ENCODE results near the gene OPA3.
A peak's percentile ranks its signal among the peaks of the same experiment; 100 is the strongest.

OPA3 gene

DNA sequence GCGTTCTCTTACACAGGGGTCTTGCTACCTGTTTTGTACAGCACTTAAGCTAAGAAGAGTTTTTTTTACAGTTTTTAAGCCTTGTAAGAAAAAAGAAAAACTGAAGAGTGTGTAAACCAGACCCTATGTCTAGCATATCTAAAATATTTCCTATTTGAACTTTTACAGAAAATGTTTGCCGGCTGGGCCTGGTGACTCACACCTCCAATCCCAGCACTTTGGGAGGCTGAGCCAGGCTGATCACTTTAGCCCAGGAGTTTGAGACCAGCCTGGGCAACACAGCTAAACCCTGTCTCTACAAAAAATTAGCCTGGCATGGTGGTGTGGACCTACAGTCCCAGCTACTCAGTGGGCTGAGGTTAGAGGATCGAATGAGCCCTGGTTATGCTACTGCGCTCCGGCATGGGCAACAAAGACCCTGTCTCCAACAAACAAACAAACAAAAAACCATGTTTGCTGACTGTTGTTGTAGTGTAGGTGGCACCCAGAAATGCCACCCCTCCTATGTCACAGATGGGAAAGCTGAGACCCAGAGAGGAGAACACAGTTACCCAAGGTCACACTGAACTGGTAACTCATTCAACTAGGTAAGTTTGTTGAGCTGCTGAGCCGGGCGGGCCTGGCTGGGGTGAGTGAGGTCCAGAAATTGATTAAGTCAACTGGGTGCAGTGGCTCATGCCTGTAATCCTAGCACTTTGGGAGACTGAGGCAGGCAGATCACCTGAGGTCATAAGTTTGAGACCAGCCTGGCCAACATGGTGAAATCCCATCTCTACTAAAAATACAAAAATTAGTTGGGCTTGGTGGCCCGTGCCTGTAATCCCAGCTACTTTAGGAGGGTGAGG lies 79.2 kb downstream of the OPA3 start:
- no peak for DNase-seq

DNA sequence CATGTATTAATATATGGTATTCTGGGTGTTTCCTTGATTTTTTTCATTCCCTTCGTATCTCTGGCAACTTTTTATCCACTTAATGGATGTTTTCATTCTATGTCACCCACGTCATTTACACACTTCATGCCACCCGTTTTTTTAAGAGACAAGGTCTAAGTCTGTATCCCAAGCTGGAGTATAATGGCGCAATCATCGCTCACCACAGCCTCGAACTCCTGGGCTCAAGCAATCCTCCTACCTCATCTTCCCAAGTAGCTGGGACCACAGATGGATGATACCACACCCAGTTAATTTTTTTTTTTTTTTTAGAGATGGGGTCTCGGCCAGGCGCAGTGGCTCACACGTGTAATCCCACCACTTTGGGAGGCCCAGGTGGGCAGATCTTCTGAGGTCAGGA lies 80.7 kb downstream of the OPA3 start:
- DNase-seq: no peak

DNA sequence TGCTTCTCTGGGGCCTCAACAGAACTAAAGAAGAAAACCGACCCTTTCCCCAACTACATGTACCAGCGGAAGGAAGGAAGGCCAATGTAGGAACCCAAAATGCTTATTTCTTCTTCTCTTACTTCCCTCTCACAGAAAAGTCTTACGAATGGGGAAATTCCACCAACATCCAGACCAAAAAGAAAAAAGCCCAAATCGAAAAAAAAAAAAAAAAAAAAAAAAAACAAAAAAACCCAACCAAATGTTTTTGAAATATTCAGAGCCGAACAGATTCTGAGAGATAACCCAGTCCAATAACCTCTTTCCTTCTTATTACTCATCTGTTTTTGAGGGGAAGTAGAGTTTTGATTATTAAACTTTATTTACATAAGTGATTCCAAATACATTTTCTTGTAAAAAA lies 82.5 kb downstream of the OPA3 start:
- no peak for DNase-seq

DNA sequence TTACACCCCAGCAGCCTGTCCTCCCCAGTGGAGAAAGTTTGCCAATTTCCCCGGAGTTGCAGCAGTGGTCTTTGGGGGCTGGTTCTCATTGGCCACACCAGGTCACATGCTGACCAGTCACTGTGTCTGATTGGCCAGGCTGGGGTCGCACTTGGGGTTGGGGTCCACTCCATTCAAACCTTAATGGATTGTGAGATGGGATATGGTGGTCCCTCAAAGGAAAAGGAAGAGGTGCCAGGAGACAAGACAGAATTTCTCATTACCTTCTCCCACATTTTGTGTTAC lies 82.9 kb downstream of the OPA3 start:
- no peak for DNase-seq

DNA sequence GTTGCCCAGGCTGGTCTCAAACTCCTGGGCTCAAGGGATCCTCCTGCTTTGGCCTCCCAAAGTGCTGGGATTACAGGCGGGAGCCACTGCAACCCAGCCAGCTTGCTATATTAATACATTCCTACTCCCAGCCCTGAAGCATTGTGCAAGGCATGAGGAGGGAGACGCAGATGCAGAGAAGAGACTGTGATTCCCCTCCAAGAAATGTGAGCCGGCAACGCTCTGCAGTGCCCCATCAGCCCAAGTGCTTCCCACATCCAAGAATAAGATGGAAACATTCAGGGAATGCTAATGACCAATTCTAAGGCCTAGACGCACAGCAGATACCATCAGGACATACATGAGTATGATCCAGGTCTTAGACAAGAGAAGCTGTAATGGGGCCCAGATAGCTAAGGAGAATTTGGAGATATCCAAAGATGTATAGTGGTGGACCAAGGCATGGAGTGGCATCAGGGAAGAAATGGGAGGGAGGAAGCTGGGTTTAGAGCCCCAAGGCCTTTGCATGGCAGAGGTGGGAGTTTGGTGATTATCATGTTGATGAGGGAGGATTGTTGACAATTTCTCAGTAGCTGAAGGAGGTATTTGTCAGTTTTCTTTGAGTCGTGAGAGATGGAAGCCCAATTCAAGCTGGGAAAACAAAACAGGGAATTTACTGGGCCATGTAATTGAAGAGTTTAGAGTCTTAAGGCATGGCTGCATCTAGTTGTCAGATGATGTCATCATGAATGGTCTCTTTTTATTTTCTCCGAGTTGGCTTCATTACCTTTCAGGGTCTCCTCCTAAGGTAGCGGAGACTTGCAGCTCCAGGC lies 83.5 kb downstream of the OPA3 start:
- no peak for DNase-seq

DNA sequence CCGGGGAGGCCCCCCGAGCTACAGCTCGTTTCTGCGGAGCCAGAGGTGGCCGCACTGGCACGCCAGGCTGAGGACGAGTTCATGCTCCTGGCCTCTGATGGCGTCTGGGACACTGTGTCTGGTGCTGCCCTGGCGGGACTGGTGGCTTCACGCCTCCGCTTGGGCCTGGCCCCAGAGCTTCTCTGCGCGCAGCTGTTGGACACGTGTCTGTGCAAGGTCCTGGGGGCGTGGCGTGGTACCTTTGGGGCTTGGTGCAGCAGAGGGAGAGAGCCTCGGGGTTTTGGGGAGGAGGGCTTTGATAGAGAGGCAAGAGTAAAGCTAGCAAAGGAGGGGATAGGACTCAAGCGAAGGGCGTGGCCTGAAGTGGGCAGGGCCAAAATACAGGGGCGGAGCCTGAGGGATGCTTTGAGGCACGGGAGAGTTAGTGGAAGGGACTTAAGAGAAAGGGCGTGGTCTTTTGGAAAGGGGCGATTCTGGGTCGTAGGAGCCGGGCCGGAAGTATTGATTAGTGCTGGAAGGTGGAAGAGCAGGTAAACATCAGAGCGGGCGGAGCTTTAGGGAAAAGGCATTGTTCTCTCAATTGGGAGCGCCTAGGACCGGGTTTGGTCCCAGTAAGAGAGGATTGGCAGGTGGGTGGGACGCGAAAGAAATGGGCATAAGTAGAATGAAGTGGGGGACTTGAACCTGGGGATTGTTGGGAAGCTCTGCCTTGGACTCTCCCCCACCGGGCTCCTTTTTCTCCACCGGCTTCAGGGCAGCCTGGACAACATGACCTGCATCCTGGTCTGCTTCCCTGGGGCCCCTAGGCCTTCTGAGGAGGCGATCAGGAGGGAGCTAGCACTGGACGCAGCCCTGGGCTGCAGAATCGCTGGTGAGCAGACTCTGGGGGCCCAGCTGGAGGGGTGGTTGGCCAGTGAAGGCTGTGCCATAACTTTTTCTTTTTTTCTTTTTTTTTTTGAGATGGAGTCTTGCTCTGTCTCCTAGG lies 85.1 kb downstream of the OPA3 start:
- peak in 3 of 51 donors; percentile 6 to 8 (median 7) for DNase-seq

DNA sequence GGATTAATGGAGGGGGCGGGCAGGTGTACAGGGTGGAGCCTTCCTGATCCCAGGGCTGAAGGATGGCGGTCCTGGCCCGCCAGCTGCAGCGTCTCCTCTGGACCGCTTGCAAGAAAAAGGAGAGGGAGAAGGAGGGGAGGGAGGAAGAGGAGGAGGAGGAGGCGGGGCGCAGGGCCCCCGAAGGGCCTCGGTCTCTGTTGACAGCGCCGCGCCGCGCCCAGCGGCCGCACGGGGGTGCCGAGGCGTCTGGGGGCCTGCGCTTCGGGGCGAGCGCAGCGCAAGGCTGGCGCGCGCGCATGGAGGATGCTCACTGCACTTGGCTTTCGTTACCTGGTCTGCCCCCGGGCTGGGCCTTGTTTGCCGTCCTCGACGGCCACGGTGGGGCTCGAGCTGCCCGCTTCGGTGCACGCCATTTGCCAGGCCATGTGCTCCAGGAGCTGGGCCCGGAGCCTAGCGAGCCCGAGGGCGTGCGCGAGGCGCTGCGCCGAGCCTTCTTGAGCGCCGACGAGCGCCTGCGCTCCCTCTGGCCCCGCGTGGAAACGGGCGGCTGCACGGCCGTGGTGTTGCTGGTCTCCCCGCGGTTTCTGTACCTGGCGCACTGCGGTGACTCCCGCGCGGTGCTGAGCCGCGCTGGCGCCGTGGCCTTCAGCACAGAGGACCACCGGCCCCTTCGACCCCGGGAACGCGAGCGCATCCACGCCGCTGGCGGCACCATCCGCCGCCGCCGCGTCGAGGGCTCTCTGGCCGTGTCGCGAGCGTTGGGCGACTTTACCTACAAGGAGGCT lies 86.0 kb downstream of the OPA3 start, which contains the start of gene PPM1N:
Gene PPM1N, plus strand, starts transcription at position 33 of the 785 bp plus-strand sequence. Its CDS starts 30 bp downstream, at position 63.
- peak in 2 of 51 donors; percentile 14 to 37 for DNase-seq

DNA sequence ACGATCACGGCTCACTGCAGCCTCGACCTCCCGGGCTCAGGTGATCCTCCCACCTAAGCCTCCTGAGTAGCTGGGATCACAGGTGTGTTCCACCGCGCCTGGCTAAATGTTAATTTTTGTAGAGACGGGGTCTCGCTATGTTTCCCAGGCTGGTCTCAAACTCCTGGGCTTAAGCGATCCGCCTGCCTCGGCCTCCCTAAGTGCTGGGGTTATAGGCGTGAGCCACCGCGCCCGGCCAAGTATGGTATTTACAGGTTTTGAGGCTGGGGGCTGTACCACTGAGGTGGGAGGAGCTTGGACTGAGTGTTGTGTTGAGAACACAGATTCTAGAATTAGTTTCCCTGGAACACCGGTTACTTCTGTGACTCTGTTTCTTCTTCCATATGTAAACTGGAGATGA lies 86.8 kb downstream of the OPA3 start:
- DNase-seq: no peak

DNA sequence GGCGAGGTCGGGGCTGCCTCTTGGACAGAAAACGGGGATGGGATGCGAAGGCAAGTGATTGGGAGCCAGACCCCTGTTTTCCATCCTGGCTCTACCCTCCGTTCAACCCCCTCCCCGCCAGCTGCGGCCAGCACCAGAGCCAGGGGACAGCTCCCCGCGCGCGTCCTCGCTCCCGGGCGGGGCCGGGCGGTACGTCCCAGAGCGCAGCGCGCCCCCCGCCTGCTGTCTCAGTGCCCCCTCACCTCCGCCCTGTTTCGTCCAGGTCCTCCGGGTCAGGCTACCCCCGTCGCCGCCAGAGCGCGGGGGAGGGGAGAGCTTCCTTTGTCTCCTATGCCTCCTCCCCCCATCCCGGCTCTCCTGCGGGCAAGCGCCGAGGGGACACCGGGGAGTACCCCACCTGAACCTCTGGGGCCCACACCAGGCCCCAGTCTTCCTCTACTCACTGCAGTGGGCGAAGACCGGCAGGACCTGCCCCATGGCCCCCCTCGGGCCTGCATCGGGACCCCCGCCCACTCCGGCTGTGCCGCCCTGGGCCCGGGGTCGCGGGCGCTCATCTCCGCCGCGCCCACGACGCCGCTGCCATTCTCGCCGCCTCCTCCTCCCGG lies 88.2 kb downstream of the OPA3 start:
- peak in 5 of 51 donors; percentile 25 to 42 (median 40) for DNase-seq

DNA sequence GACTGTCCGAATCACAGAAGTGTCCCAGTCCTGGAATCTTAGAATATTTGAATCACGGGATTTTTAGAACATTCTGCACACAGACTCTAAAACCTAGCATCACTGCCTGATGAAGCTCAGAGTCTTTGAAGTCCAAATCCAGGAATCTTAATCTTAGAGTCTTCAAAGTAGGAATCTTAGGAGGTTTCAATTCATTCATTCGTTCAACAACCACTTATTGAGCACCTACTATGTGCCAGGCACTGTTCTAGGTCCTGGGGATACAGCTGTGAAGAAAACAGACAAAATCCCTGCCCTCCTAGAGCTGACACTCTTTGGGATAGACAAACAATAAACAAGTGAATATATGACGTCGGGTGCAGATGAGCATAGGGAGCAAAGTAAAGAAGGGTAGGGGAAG lies 89.4 kb downstream of the OPA3 start:
- DNase-seq: no peak

DNA sequence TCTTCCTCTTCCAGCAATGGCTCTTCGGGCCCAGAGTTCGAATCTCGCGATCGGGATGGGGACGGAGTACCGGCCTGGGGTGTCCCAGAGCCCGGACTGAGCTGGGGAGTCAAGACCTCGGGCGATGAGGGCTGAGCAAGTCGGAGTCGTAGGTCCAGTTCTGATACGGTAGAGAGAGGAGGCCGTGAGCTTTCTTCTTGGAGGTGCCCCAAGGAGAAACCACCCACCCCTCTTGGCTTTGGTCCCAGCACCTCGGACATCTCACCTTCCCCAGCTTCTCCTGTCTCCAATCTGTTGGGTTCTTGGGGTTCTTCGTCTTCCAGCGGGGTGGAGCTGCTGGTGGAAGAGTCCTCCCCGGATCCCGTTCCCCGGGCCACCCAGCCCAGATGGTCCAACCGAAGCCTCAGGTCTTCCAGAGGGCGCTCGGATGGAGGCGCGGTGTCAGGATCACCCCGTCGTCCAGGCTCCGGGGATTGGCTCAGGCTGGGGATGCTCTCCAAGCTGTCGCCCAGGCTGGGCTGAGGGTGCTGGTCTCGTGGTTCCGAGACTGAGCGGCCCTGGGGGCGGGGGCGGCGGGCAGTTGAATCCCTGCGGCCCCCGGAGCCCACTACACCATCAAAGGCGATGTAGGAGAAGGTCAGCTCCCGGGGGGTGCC lies 90.2 kb downstream of the OPA3 start:
- no peak for DNase-seq

DNA sequence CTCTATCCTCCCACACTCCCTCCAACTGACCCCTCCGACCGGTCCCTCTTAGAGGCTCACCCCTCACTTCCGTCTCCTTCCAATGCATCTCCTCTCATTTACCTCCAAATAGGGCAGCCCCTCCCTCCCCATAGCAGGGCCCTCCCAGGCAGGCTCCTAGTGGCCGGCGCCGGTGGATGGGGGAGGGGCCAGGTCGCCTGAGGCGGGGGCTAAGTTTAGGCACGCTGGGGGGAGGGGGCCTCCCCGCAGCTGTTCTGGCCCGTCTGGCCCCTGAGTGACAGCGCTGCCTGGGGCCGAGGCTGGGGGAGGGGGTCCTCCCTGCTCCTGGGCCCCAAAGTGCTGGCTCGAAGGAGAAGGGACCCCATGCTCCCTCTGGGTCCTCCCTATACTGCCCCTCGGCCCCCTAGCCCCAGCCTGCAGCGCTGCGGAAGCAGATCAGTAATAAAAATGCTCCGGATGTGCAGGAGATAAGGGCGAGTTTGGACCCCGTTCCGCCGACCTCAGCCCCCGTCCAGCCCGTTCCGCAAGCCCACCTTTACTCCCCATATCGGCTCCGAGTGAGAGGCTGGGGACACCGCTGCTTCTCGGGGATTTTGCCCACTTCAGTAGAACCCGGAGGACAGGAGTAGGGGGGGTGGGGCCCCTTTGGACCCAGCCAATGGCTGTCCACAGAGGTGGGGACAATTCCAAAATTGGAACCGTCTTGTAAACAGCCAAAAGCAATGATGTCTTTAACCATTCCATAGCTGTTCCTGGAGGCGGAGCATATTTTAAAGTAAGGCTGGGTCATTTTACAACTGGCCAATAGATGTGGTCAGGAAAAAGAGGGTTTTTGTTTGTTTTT lies 91.8 kb downstream of the OPA3 start:
- DNase-seq: peak in 12 of 51 donors; percentile 12 to 30 (median 20)

DNA sequence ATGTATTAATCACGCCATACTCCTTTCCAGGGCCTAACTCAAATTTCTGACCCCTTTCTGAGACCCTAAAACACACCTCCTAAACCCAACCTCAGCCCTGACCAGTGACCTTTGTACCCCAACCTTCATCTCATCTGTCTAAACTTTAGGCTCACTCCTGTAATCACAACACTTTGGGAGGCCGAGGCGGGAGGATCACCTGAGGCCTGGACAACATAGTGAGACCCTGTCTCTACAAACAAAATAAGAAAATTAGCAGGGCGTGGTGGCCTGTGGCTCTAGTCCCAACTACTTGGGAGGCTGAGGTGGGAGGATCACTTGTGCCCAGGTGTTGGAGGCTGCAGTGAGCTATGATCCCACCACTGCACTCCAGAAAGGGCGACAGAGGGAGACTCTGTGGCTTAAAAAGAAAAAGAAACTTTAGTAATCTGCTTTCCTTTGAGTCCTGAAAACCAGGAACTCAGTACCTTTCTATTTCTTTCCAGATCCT lies 92.4 kb downstream of the OPA3 start:
- no peak for DNase-seq

DNA sequence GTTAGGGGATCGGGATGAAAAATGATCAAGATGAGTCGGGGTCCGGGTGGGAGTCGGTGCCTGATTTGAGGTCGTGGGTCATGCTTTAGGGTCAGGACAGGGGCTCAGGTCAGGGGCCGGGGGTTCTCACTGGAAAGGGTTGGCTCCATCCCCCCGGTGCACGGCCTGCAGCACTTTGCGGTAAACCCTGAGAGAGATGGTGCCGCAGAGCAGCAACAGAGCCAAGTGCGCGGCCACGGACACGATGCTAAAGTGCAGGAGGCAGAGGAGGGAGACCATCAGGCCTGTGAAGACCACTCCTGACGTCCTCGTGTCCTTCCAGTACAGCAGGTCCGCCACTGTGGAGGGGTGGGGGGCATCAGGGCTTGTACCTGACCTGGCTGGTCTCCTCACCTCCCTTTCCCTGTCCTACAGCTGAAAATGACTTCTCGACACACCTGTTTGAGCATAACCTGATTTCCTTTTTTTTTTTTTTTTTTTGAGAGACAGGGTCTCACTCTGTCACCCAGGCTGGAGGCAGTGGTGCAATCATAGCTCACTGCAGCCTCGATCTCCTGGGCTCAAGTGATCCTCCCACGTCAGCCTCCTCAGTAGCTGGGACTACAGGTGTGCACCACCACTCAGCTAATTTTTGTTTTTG lies 95.3 kb downstream of the OPA3 start:
- no peak for DNase-seq

DNA sequence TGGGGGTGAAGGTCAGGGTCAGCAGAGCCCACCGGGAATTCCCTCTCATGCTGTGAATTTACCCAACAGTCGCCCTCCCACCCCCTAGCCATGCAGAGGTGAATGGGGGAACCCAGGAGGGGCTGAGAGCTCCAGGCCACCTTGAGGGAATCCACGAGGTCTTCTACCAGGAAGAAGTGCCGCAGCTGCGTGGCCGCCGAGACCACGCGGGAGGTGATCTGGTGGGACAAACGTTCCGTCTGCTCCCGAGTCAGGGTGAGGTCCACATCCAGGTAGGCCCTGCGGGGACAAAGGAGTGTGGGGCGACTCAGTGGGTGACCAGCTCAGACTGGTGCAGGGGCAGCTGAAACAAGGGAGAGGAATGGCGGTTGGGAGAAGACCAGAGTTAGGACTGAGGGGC lies 95.9 kb downstream of the OPA3 start:
- no peak for DNase-seq

DNA sequence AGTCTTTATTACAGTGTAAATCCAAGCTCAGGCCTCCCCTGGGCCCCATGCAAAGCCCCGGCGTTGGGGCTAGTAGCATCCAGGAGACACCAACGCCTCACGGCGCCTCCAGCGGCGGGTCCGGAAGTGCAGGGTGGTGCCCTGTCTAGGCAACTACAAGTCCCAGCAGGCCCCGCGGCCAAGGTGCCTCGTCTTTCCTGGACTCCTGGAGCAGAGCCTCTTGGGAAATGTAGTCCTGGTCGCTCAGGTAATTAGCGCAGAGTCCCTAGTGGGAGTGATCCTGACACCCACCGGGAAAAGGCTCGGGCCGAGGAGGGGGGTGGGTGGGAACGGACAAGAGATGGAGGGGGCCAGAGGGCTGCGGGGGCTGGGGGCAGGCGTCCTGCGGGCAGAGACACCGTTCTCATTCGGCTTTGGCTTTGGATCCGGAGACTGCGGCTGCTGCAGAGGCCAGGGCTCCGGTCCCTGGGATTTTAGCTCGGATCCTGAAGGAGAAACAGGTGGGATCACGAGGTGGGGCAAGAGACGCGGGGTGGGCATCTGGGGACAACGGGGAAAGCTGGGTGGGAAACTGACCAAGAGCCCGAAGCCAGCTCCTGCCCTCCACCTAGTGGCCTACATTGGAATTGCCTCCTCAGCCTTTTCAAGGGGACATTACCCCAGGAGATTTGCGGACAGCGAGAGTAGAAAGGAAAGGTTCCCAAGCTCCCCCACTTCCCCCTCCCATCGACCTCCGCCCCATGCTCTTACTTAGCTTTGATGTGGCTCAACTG lies 99.1 kb downstream of the OPA3 start:
- DNase-seq: peak; percentile 37 to 99 (median 92)

DNA sequence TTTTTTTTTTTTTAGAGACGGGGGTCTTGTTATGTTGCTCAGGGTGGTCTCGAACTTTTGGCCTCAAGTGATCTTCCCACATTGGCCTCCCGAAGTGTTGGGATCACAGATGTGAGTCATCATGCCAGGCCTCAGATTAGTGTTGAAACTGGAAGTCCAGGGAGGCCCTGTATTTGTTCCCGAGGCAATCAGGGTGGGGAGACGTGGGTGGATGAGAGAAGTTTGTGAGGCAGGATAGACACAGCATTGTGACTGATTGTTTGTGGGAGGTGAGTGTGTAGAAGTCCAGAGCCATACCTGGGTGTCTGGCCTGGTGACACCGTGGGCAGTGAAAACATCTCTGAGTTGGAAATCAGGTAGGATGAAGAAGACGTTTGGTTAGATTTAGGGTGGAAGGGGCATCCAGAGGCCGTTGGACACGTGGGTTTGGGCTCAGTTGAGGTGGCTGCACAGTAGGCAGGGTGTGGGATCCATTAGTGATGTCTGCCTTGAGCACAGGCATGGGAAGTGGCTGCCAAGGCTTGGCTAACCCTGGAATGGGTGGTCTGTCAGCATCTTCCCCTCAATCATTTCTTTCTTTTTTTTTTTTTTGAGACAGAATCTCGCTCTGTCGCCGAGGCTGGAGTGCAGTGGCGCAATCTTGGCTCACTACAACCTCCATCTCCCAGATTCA lies 100.2 kb downstream of the OPA3 start:
- no peak for DNase-seq
